Osteoblast (primary cell): Measurements from ENCODE around the gene RYR2. TPM values are rescaled to one million over a fixed set of nuclear protein-coding genes. Genes with fewer than 3 reads are reported as not detected.

Source experiments
- DNase-seq: peaks from one replicate; pipeline ENCODE4 v3.0.0; 2011; ENCODE audit warnings: low spot score, mixed read lengths; ENCODE audit not compliant: insufficient read length; ENCODE audit errors: missing footprints
- H2AFZ ChIP-seq: 2 replicates; pipeline ENCODE4 v1.6.0; 2011; ENCODE audit warnings: mild to moderate bottlenecking, low read length
- H3K27ac ChIP-seq: 2 replicates; pipeline ENCODE4 v1.5.1; 2011; ENCODE audit warnings: mild to moderate bottlenecking, low read depth, low read length, moderate library complexity
- H3K27me3 ChIP-seq: 2 replicates; pipeline ENCODE4 v1.6.0; 2012; ENCODE audit warnings: mild to moderate bottlenecking, control low read depth, inconsistent platforms, low read length, moderate library complexity; ENCODE audit not compliant: insufficient read depth
- H3K36me3 ChIP-seq: 2 replicates; pipeline ENCODE4 v1.5.1; 2011; ENCODE audit warnings: mild to moderate bottlenecking, low read length, control low read depth, moderate library complexity; ENCODE audit not compliant: insufficient read depth
- H3K4me1 ChIP-seq: 2 replicates; pipeline ENCODE4 v1.5.1; 2011; ENCODE audit warnings: mild to moderate bottlenecking, low read length, control low read depth, moderate library complexity; ENCODE audit not compliant: insufficient read depth
- H3K4me2 ChIP-seq: 2 replicates; pipeline ENCODE4 v1.6.0; 2011; ENCODE audit warnings: mild to moderate bottlenecking, low read length; ENCODE audit not compliant: insufficient read depth
- H3K4me3 ChIP-seq: fragments of 200-600 bp; sonication (generic); 3 replicates; pipeline ENCODE4 v1.5.1; 2012; ENCODE audit warnings: mild to moderate bottlenecking, low read length, inconsistent platforms; ENCODE audit not compliant: insufficient read depth
- H3K79me2 ChIP-seq: 2 replicates; pipeline ENCODE4 v1.6.0; 2012; ENCODE audit warnings: mild to moderate bottlenecking, low read length, control low read depth, inconsistent platforms; ENCODE audit not compliant: insufficient read depth
- H3K9me3 ChIP-seq: 2 replicates; pipeline ENCODE4 v1.5.1; 2011; ENCODE audit warnings: low read depth, low read length, control low read depth
- H4K20me1 ChIP-seq: 2 replicates; pipeline ENCODE4 v1.6.0; 2012; ENCODE audit warnings: mild to moderate bottlenecking, low read length, control low read depth; ENCODE audit not compliant: insufficient read depth
- total RNA-seq: library from RNA; depleted of rRNA; stranded (reverse); fragments of >200 nt; gene quantifications from 2 replicates; pipeline ENCODE4 v1.2.3, GENCODE V29; 2012
- TF ChIP-seq, protein P1 (sequence below): IDR thresholded peaks from 2 replicates; pipeline ENCODE4 v1.5.1; 2011; ENCODE audit warnings: mild to moderate bottlenecking, low read depth, low read length, moderate library complexity; ENCODE audit errors: extremely low read depth

The RYR2 gene
- total RNA-seq, 1 donor, result not detected

- no peak for DNase-seq
- Histone ChIP-seq H3K4me1 (no peaks in the 10 kb centered on the region), H3K27me3 (no peaks in the 10 kb centered on the region), H3K4me2 (no peak overlapping the region), H3K9me3 (no peaks in the 10 kb centered on the region), H3K36me3 (no peaks in the 10 kb centered on the region), H3K79me2 (no peaks in the 10 kb centered on the region), H3K4me3 (no peak overlapping the region), H4K20me1 (no peaks in the 10 kb centered on the region), H2AFZ (no peak overlapping the region), H3K27ac (no peak overlapping the region)
- TF ChIP-seq, protein P1, sequence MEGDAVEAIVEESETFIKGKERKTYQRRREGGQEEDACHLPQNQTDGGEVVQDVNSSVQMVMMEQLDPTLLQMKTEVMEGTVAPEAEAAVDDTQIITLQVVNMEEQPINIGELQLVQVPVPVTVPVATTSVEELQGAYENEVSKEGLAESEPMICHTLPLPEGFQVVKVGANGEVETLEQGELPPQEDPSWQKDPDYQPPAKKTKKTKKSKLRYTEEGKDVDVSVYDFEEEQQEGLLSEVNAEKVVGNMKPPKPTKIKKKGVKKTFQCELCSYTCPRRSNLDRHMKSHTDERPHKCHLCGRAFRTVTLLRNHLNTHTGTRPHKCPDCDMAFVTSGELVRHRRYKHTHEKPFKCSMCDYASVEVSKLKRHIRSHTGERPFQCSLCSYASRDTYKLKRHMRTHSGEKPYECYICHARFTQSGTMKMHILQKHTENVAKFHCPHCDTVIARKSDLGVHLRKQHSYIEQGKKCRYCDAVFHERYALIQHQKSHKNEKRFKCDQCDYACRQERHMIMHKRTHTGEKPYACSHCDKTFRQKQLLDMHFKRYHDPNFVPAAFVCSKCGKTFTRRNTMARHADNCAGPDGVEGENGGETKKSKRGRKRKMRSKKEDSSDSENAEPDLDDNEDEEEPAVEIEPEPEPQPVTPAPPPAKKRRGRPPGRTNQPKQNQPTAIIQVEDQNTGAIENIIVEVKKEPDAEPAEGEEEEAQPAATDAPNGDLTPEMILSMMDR, result no peak
These were observed 721.2 kb downstream of the RYR2 start for GRCh38 chr1:237763137-237763536.

- Histone ChIP-seq H4K20me1 (no peaks in the 10 kb centered on the region), H3K4me2 (no peak overlapping the region), H3K27me3 (no peaks in the 10 kb centered on the region), H3K27ac (no peak overlapping the region), H3K36me3 (no peaks in the 10 kb centered on the region), H2AFZ (no peak overlapping the region), H3K4me3 (no peak overlapping the region), H3K79me2 (no peaks in the 10 kb centered on the region), H3K9me3 (no peaks in the 10 kb centered on the region), H3K4me1 (no peaks in the 10 kb centered on the region)
- DNase-seq, result no peak
- TF ChIP-seq, protein P1, result no peak
These were observed 721.8 kb downstream of the RYR2 start for GRCh38 chr1:237763751-237764150.

- Histone ChIP-seq H3K27me3 (no peaks in the 10 kb centered on the region), H3K27ac (no peak overlapping the region), H3K4me1 (no peaks in the 10 kb centered on the region), H3K79me2 (no peaks in the 10 kb centered on the region), H3K4me3 (no peak overlapping the region), H3K4me2 (no peak overlapping the region), H3K36me3 (no peaks in the 10 kb centered on the region), H4K20me1 (no peaks in the 10 kb centered on the region), H3K9me3 (no peaks in the 10 kb centered on the region), H2AFZ (no peak overlapping the region)
- no peak for DNase-seq
- TF ChIP-seq, protein P1, result no peak
These were observed 727.9 kb downstream of the RYR2 start for GRCh38 chr1:237769916-237770315.

DNA sequence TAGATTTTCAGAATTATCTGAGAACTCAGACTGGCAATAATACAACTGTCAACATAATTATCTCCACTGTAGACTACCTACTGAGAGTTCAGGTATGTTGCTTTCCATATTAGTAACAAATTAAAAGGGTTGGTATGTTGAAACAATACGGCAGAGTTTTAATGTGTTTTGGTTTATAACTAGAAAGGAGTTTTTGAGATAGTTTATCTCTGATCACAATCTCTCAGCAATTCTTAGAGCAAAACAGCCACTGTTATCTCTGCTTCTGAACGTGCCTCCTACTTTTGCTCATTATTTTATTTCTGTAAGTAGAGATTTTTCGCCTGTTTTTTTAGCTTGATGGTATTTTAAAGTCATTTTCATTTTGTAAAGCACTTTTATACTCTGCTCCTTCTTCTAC is 730.0 kb downstream of the RYR2 start:
- H3K27me3 ChIP-seq, result no peaks in the 10 kb centered on the region
- no peak for DNase-seq
- peaks cover under 1% of the 10 kb centered on the region for H3K9me3 ChIP-seq
- H3K4me2 ChIP-seq, result no peak overlapping the region
- no peak overlapping the region for H2AFZ ChIP-seq
- H3K36me3 ChIP-seq, result no peaks in the 10 kb centered on the region
- no peak overlapping the region for H3K27ac ChIP-seq
- no peaks in the 10 kb centered on the region for H3K79me2 ChIP-seq
- H4K20me1 ChIP-seq, result no peaks in the 10 kb centered on the region
- no peak overlapping the region for H3K4me3 ChIP-seq
- no peaks in the 10 kb centered on the region for H3K4me1 ChIP-seq
- TF ChIP-seq, protein P1, result no peak
